GM21515 (cell line): ENCODE data around the gene LONP1.

Source experiments
- ATAC-seq: cut with Tn5 transposase; IDR thresholded peaks from one replicate; pipeline ENCODE4 v1.9.1; 2021; ENCODE audit not compliant: unreplicated experiment

The LONP1 gene

GRCh38 chr19:5651361-5651760, 68.6 kb downstream of the LONP1 start:
- ATAC-seq = no peak

DNA sequence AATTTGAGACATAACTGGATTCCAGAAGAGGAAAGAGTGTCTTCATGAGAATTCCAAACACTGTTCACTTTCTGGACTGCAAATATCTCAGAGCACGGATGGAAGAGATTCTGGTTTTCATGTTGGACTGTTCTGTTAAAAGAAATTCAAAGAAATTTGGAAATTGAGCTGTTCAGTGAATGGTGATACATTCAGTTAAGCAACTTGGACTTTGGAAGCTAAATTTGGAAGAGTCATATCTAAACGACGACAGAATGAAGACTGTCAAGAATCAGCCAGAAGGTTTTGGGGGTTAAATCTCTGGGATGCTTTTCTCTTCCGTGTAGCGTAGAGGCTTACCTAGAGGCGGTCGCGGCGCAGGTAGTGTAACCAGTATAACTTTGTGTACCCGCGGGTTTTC, 71.5 kb downstream of the LONP1 start:
- no peak for ATAC-seq

- ATAC-seq = no peak
Observed at GRCh38 chr19:5646703-5647102, 73.2 kb downstream of the LONP1 start.

DNA sequence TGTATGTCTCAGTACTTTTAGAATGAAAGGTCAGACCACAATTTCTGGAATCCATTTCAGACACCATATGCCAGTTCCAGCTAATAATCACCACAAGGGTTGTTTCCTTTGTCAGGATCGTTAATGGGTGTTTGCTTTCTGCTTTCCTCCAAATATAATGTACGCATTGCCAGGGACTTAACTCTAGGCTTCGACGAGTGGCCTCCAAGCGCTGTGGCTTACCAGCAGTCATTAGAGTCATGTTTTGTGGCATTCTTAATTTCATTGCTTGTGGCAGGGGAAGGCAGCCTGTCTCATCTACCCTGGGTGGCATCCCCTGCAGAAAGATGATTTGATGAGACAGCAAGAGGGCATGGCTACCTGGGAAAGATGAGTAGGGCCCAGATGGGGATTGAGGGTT, 74.5 kb downstream of the LONP1 start:
- ATAC-seq = no peak

GRCh38 chr19:5644037-5644436, 75.9 kb downstream of the LONP1 start:
- ATAC-seq = no peak

- ATAC-seq = no peak
Observed at GRCh38 chr19:5643060-5643459, 76.9 kb downstream of the LONP1 start.

GRCh38 chr19:5642204-5642603, 77.7 kb downstream of the LONP1 start:
- ATAC-seq = no peak
